H1 (cell line): Measurements from ENCODE around the gene TUBB1. TPM values are rescaled to one million over a fixed set of nuclear protein-coding genes. Genes with fewer than 3 reads are reported as not detected.

ENCODE experiments used
- CTCF ChIA-PET: fragments of 300-600 bp; sonication (Branson Sonifier 250); formaldehyde crosslinking; loops from one replicate; lab custom pipeline; 2021; ENCODE audit not compliant: partially characterized antibody; lab: Charles Lee
- POLR2A ChIA-PET: fragments of 300-600 bp; sonication (Branson Sonifier 250); formaldehyde crosslinking; loops from one replicate; lab custom pipeline; 2021; ENCODE audit warnings: inconsistent platforms; ENCODE audit not compliant: partially characterized antibody; lab: Charles Lee
- DNase-seq, 2 experiments: peaks; one replicate each; pipeline versions ENCODE4 v3.0.0 to v3.0.0-alpha.2; 2010 to 2022; ENCODE audit warnings: low spot score in 2 of 2, low read depth in 1 of 2, mixed read lengths in 1 of 2
- FAIRE-seq: peaks from 2 replicates; lab custom pipeline; 2011; peaks lifted over from hg19 to GRCh38; lab: Jason Lieb, UNC
- H2AFZ ChIP-seq: 2 replicates; pipeline ENCODE4 v1.8.1; 2012; ENCODE audit warnings: low read length, inconsistent platforms
- H2AK5ac ChIP-seq: 2 replicates; pipeline ENCODE4 v1.6.1; 2013; ENCODE audit warnings: low read depth, low read length
- H2BK120ac ChIP-seq: replicated peaks from 2 replicates; pipeline ENCODE3; 2013; ENCODE audit warnings: low read depth, low read length, inconsistent platforms
- H2BK12ac ChIP-seq: 2 replicates; pipeline ENCODE4 v1.6.1; 2013; ENCODE audit warnings: low read depth, low read length
- H2BK15ac ChIP-seq: 2 replicates; pipeline ENCODE4 v1.6.1; 2013; ENCODE audit warnings: low read length
- H2BK20ac ChIP-seq: 2 replicates; pipeline ENCODE4 v1.6.1; 2013; ENCODE audit warnings: low read length
- H2BK5ac ChIP-seq: 2 replicates; pipeline ENCODE4 v1.6.1; 2013; ENCODE audit warnings: low read depth, low read length
- H3K14ac ChIP-seq: 2 replicates; pipeline ENCODE4 v1.6.1; 2013; ENCODE audit warnings: inconsistent platforms; ENCODE audit not compliant: insufficient read length
- H3K18ac ChIP-seq: 2 replicates; pipeline ENCODE4 v1.6.1; 2013; ENCODE audit warnings: low read length; ENCODE audit errors: extremely low read depth
- H3K23ac ChIP-seq: 2 replicates; pipeline ENCODE4 v1.6.1; 2013; ENCODE audit warnings: inconsistent platforms; ENCODE audit not compliant: insufficient read length
- H3K23me2 ChIP-seq: 2 replicates; pipeline ENCODE4 v1.6.1; 2013; ENCODE audit warnings: low read depth, low read length
- H3K27ac ChIP-seq: 2 replicates; pipeline ENCODE4 v1.6.1; 2011; ENCODE audit warnings: low read depth, low read length, inconsistent platforms
- H3K27me3 ChIP-seq, 4 experiments: replicated peaks in 1 of 4; 1 replicate in 1 of 4; 2 replicates in 3 of 4; pipeline versions ENCODE4 v1.6.1 to v1.8.1; 2011 to 2013; ENCODE audit warnings: low read length in 3 of 4, mild to moderate bottlenecking in 3 of 4, inconsistent platforms in 2 of 4, mixed read lengths in 2 of 4, moderate library complexity in 1 of 4; ENCODE audit not compliant: control insufficient read depth in 3 of 4, insufficient read depth in 3 of 4; ENCODE audit errors: extremely low read depth in 1 of 4
- H3K36me3 ChIP-seq, 4 experiments: 2 replicates each; pipeline versions ENCODE4 v1.6.1 to v1.8.1; 2011 to 2013; ENCODE audit warnings: mild to moderate bottlenecking in 4 of 4, low read length in 3 of 4, moderate library complexity in 2 of 4, control low read depth in 1 of 4, inconsistent platforms in 1 of 4; ENCODE audit not compliant: insufficient read depth in 4 of 4, control insufficient read depth in 2 of 4
- H3K4ac ChIP-seq: replicated peaks from 2 replicates; pipeline ENCODE3; 2013; ENCODE audit warnings: low read length, low read depth, mixed read lengths, inconsistent platforms; ENCODE audit not compliant: insufficient read length
- H3K4me1 ChIP-seq, 4 experiments: replicated peaks in 1 of 4; 1 replicate in 1 of 4; 2 replicates in 3 of 4; pipeline versions ENCODE4 v1.6.1 to v1.8.1; 2011 to 2013; ENCODE audit warnings: low read length in 3 of 4, inconsistent platforms in 2 of 4, mixed read lengths in 1 of 4; ENCODE audit not compliant: insufficient read depth in 4 of 4, control insufficient read depth in 3 of 4
- H3K4me2 ChIP-seq, 2 experiments: 2 replicates each; pipeline versions ENCODE4 v1.6.1 to v1.8.1; 2011 to 2013; ENCODE audit warnings: low read depth in 2 of 2, low read length in 2 of 2, control low read depth in 1 of 2, inconsistent platforms in 1 of 2, mild to moderate bottlenecking in 1 of 2; ENCODE audit not compliant: insufficient read depth in 1 of 2
- H3K4me3 ChIP-seq, 4 experiments: fragments of 200-600, 300-600 bp in 1 of 4; sonication (generic), shearing (Covaris generic), sonication (Bioruptor Twin) in 1 of 4; 2 replicates each; pipeline versions ENCODE4 v1.5.1 to v1.8.1; 2011 to 2016; ENCODE audit warnings: low read length in 4 of 4, low read depth in 3 of 4, control low read depth in 2 of 4, inconsistent platforms in 2 of 4, mild to moderate bottlenecking in 2 of 4, mixed read lengths in 1 of 4, moderate library complexity in 1 of 4; ENCODE audit not compliant: insufficient read depth in 2 of 4; ENCODE audit errors: extremely low read depth in 1 of 4
- H3K56ac ChIP-seq: replicated peaks from 2 replicates; pipeline ENCODE3; 2013; ENCODE audit warnings: low read depth, mild to moderate bottlenecking, mixed read lengths, low read length, inconsistent platforms; ENCODE audit not compliant: insufficient read length
- H3K79me1 ChIP-seq: 2 replicates; pipeline ENCODE4 v1.6.1; 2013; ENCODE audit warnings: low read depth, low read length, control low read depth
- H3K79me2 ChIP-seq, 2 experiments: 2 replicates each; pipeline versions ENCODE4 v1.6.1 to v1.8.1; 2012 to 2013; ENCODE audit warnings: low read length in 2 of 2, mild to moderate bottlenecking in 2 of 2, inconsistent platforms in 1 of 2; ENCODE audit not compliant: insufficient read depth in 2 of 2, control insufficient read depth in 1 of 2
- H3K9ac ChIP-seq, 4 experiments: replicated peaks in 1 of 4; 1 replicate in 1 of 4; 2 replicates in 3 of 4; pipeline versions ENCODE4 v1.6.1 to v1.8.1; 2011 to 2013; ENCODE audit warnings: low read depth in 3 of 4, low read length in 3 of 4, control low read depth in 2 of 4, mild to moderate bottlenecking in 2 of 4, moderate library complexity in 2 of 4, inconsistent platforms in 1 of 4; ENCODE audit errors: extremely low read depth in 1 of 4
- H3K9me3 ChIP-seq, 2 experiments: 2 replicates each; pipeline versions ENCODE4 v1.6.1 to v1.8.1; 2012 to 2013; ENCODE audit warnings: mild to moderate bottlenecking in 2 of 2, moderate library complexity in 2 of 2, control low read depth in 1 of 2, inconsistent platforms in 1 of 2, low read depth in 1 of 2, low read length in 1 of 2, mixed read lengths in 1 of 2; ENCODE audit not compliant: insufficient read depth in 2 of 2
- H4K20me1 ChIP-seq, 2 experiments: replicated peaks in 1 of 2; 2 replicates each; pipeline versions ENCODE3 to v1.8.1; 2011 to 2013; ENCODE audit warnings: inconsistent platforms in 2 of 2, low read length in 2 of 2, mild to moderate bottlenecking in 1 of 2; ENCODE audit not compliant: insufficient read depth in 2 of 2, control insufficient read depth in 1 of 2
- H4K5ac ChIP-seq: 2 replicates; pipeline ENCODE4 v1.6.1; 2013; ENCODE audit warnings: low read length, low read depth, mixed read lengths, inconsistent platforms; ENCODE audit not compliant: insufficient read length
- H4K8ac ChIP-seq: 2 replicates; pipeline ENCODE4 v1.8.0; 2013; ENCODE audit warnings: mild to moderate bottlenecking, moderate library complexity, low read length, inconsistent platforms; ENCODE audit not compliant: insufficient read depth; ENCODE audit errors: extremely low read depth
- H4K91ac ChIP-seq: replicated peaks from 2 replicates; pipeline ENCODE3; 2013; ENCODE audit warnings: low read length, mixed read lengths, inconsistent platforms; ENCODE audit not compliant: insufficient read length
- BCL11A ChIP-seq, 2 experiments: IDR thresholded peaks; one replicate each; pipeline ENCODE4 v1.6.1; 2011; ENCODE audit warnings: low read depth in 2 of 2, low read length in 2 of 2, mild to moderate bottlenecking in 2 of 2
- GTF2F1 ChIP-seq: IDR thresholded peaks from 2 replicates; pipeline ENCODE4 v1.6.1; 2012; ENCODE audit warnings: low read depth, low read length, improper control_type of control experiment, borderline replicate concordance
- RAD21 ChIP-seq, 2 experiments: IDR thresholded peaks in 1 of 2; conservative IDR thresholded peaks in 1 of 2; 2 replicates each; pipeline ENCODE4 v1.6.1; 2011; ENCODE audit warnings: low read depth in 2 of 2, low read length in 2 of 2, improper control_type of control experiment in 1 of 2, inconsistent platforms in 1 of 2, mild to moderate bottlenecking in 1 of 2, moderate library complexity in 1 of 2
- SIN3A ChIP-seq, 2 experiments: IDR thresholded peaks in 1 of 2; conservative IDR thresholded peaks in 1 of 2; 2 replicates each; pipeline ENCODE4 v1.6.1; 2011 to 2012; ENCODE audit warnings: low read length in 2 of 2, improper control_type of control experiment in 1 of 2, low read depth in 1 of 2, mild to moderate bottlenecking in 1 of 2
- SP4 ChIP-seq: IDR thresholded peaks from 2 replicates; pipeline ENCODE4 v1.6.1; 2012; ENCODE audit warnings: low read length, inconsistent platforms
- SRF ChIP-seq: IDR thresholded peaks from 2 replicates; pipeline ENCODE4 v1.6.1; 2011; ENCODE audit warnings: mild to moderate bottlenecking, low read depth, low read length, moderate library complexity
- SUZ12 ChIP-seq: fragments of 200-600 bp; sonication (generic); IDR thresholded peaks from 2 replicates; pipeline ENCODE4 v1.6.1; 2012; ENCODE audit warnings: mild to moderate bottlenecking, inconsistent platforms, low read length, moderate library complexity, mixed read lengths
- TAF1 ChIP-seq: IDR thresholded peaks from 2 replicates; pipeline ENCODE4 v1.6.1; 2011; ENCODE audit warnings: mild to moderate bottlenecking, low read depth, low read length
- TBP ChIP-seq: IDR thresholded peaks from 2 replicates; pipeline ENCODE4 v1.6.1; 2011; ENCODE audit warnings: low read depth, low read length, improper control_type of control experiment
- WGBS, 2 experiments: shearing (Covaris generic) in 1 of 2; methylation state at CpG; one replicate each; pipeline versions ENCODE4 v1.1.6 to v1.1.7; 2013 to 2015; ENCODE audit warnings: low lambda C conversion rate in 2 of 2, mixed read lengths in 2 of 2, inconsistent platforms in 1 of 2, low coverage in 1 of 2, missing lambda C conversion rate in 1 of 2; ENCODE audit not compliant: insufficient replicate concordance in 2 of 2, insufficient coverage in 1 of 2, insufficient read length in 1 of 2; ENCODE audit errors: extremely low coverage in 1 of 2, missing lambda C conversion rate in 1 of 2; 5-methylcytosine and 5-hydroxymethylcytosine counted together
- polyA plus RNA-seq, 7 experiments: library from polyadenylated mRNA; depleted of rRNA in 3 of 7; stranded (reverse) in 5 of 7; unstranded in 2 of 7; fragments of >200 nt in 5 of 7; fragments of 200-250 nt in 2 of 7; gene quantifications; 1 replicate in 5 of 7; 2 replicates in 1 of 7; 4 replicates in 1 of 7; pipeline versions ENCODE4 v1.2.1 to v1.2.3, GENCODE V29; 2011 to 2013; ENCODE audit warnings: missing spikeins in 2 of 7, mixed read lengths in 2 of 7
- total RNA-seq: library from RNA; stranded (reverse); fragmentation: NEBNext Ultra II Directional; extraction: Animal tissue kit (Norgen Biotek cat#: 25700); gene quantifications from 2 replicates; pipeline ENCODE4 v1.2.1, GENCODE V29; 2021
- TF ChIP-seq, protein P1 (sequence below), 3 experiments: IDR thresholded peaks; 1 replicate in 2 of 3; 2 replicates in 1 of 3; pipeline versions ENCODE4 v1.5.1 to v1.6.1; 2011; ENCODE audit warnings: low read length in 3 of 3, mild to moderate bottlenecking in 3 of 3, inconsistent platforms in 2 of 3, low read depth in 1 of 3, moderate library complexity in 1 of 3; ENCODE audit not compliant: insufficient read depth in 1 of 3; ENCODE audit errors: control extremely low read depth in 1 of 3

TUBB1 gene
- total and polyA plus RNA-seq, 2 of the 8 experiments (the other 6 are each of a cell fraction or from before 2014, with no cell fraction given), result not detected

- FAIRE-seq, result no peak
- H4K91ac ChIP-seq, result no peak overlapping the region
- H3K4me3 ChIP-seq, result no peak overlapping the region
- H3K9ac ChIP-seq, result no peak overlapping the region
- 96% methylated on average over 13 of the region's 13 CpGs; no CpG with 5 or more reads in 1 of the 2 experiments for WGBS, 2 experiments
- peaks cover 3% of the 10 kb centered on the region; the same call in 1 of the 2 replicates for H3K79me1 ChIP-seq
- no peak overlapping the region for H2BK15ac ChIP-seq
- no peak overlapping the region for H4K5ac ChIP-seq
- ChIA-PET POLR2A (interaction anchor here (0.6 to 3.8 kb wide), 4 partner anchors 9 to 170 kb away, joined by 3 to 28 read pairs (median 3); partner anchors contain the start of gene ATP5F1E), CTCF (interaction anchor here (0.6 to 2.3 kb wide), 4 partner anchors 8 to 185 kb away, joined by 3 to 5 read pairs (median 4); no protein-coding TSS in a partner anchor)
- no peak overlapping the region for H4K8ac ChIP-seq
- H2AFZ ChIP-seq, result no peak overlapping the region
- peaks cover 7% of the 10 kb centered on the region in 2 experiments for H4K20me1 ChIP-seq
- peaks cover 0 to 7% (median 2%) of the 10 kb centered on the region in 4 experiments; a peak in 2 of 7 replicates for H3K27me3 ChIP-seq
- H2BK120ac ChIP-seq, result no peak overlapping the region
- no peak overlapping the region for H3K4me2 ChIP-seq
- no peak overlapping the region for H2BK12ac ChIP-seq
- DNase-seq, result no peak
- H2BK5ac ChIP-seq, result no peak overlapping the region
- no peak overlapping the region for H3K56ac ChIP-seq
- no peak overlapping the region for H3K4ac ChIP-seq
- H3K79me2 ChIP-seq, result no peaks in the 10 kb centered on the region
- H2BK20ac ChIP-seq, result no peak overlapping the region
- H3K4me1 ChIP-seq, result peaks cover 0 to 2% (median 0%) of the 10 kb centered on the region in 4 experiments; a peak in 3 of 7 replicates
- no peak overlapping the region for H3K23ac ChIP-seq
- no peak overlapping the region for H3K18ac ChIP-seq
- no peak overlapping the region for H3K27ac ChIP-seq
- no peak overlapping the region for H3K14ac ChIP-seq
- no peak overlapping the region for H2AK5ac ChIP-seq
- H3K23me2 ChIP-seq, result peaks cover 2% of the 10 kb centered on the region; the same call in 1 of the 2 replicates
- no peaks in the 10 kb centered on the region for H3K9me3 ChIP-seq
- peaks cover 0 to 21% (median 6%) of the 10 kb centered on the region in 4 experiments; a peak in 4 of 8 replicates for H3K36me3 ChIP-seq
- no peak for TF ChIP-seq BCL11A (IDR thresholded peaks at IDR 0.05; ENCODE audit: low read depth in 2 of 2, low read length in 2 of 2)
- no peak for TF ChIP-seq RAD21 (IDR thresholded peaks at IDR 0.05 in 1 of 2, conservative IDR thresholded peaks at IDR 0.05 in 1 of 2; ENCODE audit: low read depth in 2 of 2, low read length in 2 of 2)
- TF ChIP-seq SIN3A (conservative IDR thresholded peaks at IDR 0.05 in 1 of 2, IDR thresholded peaks at IDR 0.05 in 1 of 2; ENCODE audit: low read depth in 1 of 2, low read length in 2 of 2), result no peak
- TF ChIP-seq, protein P1, sequence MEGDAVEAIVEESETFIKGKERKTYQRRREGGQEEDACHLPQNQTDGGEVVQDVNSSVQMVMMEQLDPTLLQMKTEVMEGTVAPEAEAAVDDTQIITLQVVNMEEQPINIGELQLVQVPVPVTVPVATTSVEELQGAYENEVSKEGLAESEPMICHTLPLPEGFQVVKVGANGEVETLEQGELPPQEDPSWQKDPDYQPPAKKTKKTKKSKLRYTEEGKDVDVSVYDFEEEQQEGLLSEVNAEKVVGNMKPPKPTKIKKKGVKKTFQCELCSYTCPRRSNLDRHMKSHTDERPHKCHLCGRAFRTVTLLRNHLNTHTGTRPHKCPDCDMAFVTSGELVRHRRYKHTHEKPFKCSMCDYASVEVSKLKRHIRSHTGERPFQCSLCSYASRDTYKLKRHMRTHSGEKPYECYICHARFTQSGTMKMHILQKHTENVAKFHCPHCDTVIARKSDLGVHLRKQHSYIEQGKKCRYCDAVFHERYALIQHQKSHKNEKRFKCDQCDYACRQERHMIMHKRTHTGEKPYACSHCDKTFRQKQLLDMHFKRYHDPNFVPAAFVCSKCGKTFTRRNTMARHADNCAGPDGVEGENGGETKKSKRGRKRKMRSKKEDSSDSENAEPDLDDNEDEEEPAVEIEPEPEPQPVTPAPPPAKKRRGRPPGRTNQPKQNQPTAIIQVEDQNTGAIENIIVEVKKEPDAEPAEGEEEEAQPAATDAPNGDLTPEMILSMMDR (IDR thresholded peaks at IDR 0.05; ENCODE audit: control extremely low read depth in 1 of 3, insufficient read depth in 1 of 3, low read depth in 1 of 3, low read length in 3 of 3), result no peak
- no peak for TF ChIP-seq SP4
- TF ChIP-seq TBP, result no peak
- no peak for TF ChIP-seq SRF
- no peak for TF ChIP-seq TAF1
- no peak for TF ChIP-seq SUZ12
- no peak for TF ChIP-seq GTF2F1
Measured at GRCh38 chr20:59023616-59024015, 4.4 kb downstream of the TUBB1 start.
